GM12878 (cell line): Measurements from ENCODE around the gene TSPAN31. TPM values are rescaled to one million over a fixed set of nuclear protein-coding genes. Genes with fewer than 3 reads are reported as not detected.

ENCODE experiments used
- ATAC-seq: fragments of 200-7000 bp; cut with Tn5 transposase; 3 replicates; pipeline ENCODE4 v1.9.1; 2020; ENCODE audit warnings: mild to moderate bottlenecking, moderate library complexity
- BruUV-seq: library from RNA; stranded (reverse); fragments of 400-500 nt; replicated peaks from 2 replicates; lab custom pipeline; 2021; lab: Mats Ljungman, UMichigan
- CTCF ChIA-PET: fragments of 300-600 bp; sonication (Branson Sonifier 250); formaldehyde crosslinking; extraction: SDS; loops from one replicate; lab custom pipeline; 2021; ENCODE audit warnings: inconsistent platforms; lab: Yijun Ruan, JAX
- POLR2A ChIA-PET: fragments of 350-600 bp; formaldehyde crosslinking; extraction: SDS; loops from one replicate; lab custom pipeline; 2021; ENCODE audit warnings: inconsistent platforms; lab: Charles Lee
- RAD21 ChIA-PET: fragments of 300-600 bp; sonication (Branson Sonifier 250); formaldehyde crosslinking; loops from one replicate; lab custom pipeline; 2023; ENCODE audit warnings: antibody characterized with exemption; ENCODE audit not compliant: unreplicated experiment; lab: Charles Lee
- SMC1A ChIA-PET: fragments of 300-600 bp; sonication (Branson Sonifier 250); formaldehyde crosslinking; loops from one replicate; lab custom pipeline; 2023; ENCODE audit not compliant: unreplicated experiment, uncharacterized antibody; lab: Charles Lee
- DNase-seq: peaks from one replicate; pipeline ENCODE4 v3.0.0-alpha.2; 2011; ENCODE audit warnings: low read depth, low spot score
- FAIRE-seq: peaks from 3 replicates; lab custom pipeline; 2011; peaks lifted over from hg19 to GRCh38; lab: Jason Lieb, UNC
- H2AFZ ChIP-seq: 2 replicates; pipeline ENCODE4 v1.6.0; 2011; ENCODE audit warnings: low read depth, low read length, control low read depth; ENCODE audit not compliant: control insufficient read depth
- H3K27ac ChIP-seq: 2 replicates; pipeline ENCODE4 v1.5.1; 2011; ENCODE audit warnings: control low read depth; ENCODE audit not compliant: control insufficient read depth, insufficient read depth
- H3K27me3 ChIP-seq, 2 experiments: replicated peaks in 1 of 2; 2 replicates each; pipeline versions ENCODE4 v1.6.0 to v1.6.1; 2011; ENCODE audit warnings: low read length in 1 of 2; ENCODE audit not compliant: control insufficient read depth in 2 of 2, insufficient read depth in 2 of 2
- H3K36me3 ChIP-seq, 2 experiments: 2 replicates each; pipeline ENCODE4 v1.5.1; 2011; ENCODE audit warnings: low read length in 1 of 2; ENCODE audit not compliant: control insufficient read depth in 2 of 2, insufficient read depth in 2 of 2
- H3K4me1 ChIP-seq: 2 replicates; pipeline ENCODE4 v1.6.1; 2011; ENCODE audit warnings: mild to moderate bottlenecking, low read length, moderate library complexity, mixed read lengths; ENCODE audit not compliant: control insufficient read depth, insufficient read depth
- H3K4me2 ChIP-seq: 2 replicates; pipeline ENCODE4 v1.6.0; 2011; ENCODE audit warnings: control low read depth; ENCODE audit not compliant: control insufficient read depth, insufficient read depth
- H3K4me3 ChIP-seq: fragments of 200-600 bp; sonication (generic); 2 replicates; pipeline ENCODE4 v1.5.1; 2016
- H3K79me2 ChIP-seq: 2 replicates; pipeline ENCODE4 v1.6.0; 2011; ENCODE audit warnings: low read length; ENCODE audit not compliant: control insufficient read depth, insufficient read depth
- H3K9ac ChIP-seq: 2 replicates; pipeline ENCODE4 v1.8.0; 2011; ENCODE audit warnings: low read length, control low read depth, mixed read lengths; ENCODE audit not compliant: control insufficient read depth, insufficient read depth
- H3K9me3 ChIP-seq: replicated peaks from 3 replicates; pipeline ENCODE4 v1.5.1; 2011; ENCODE audit warnings: mild to moderate bottlenecking, low read length; ENCODE audit not compliant: control insufficient read depth, insufficient read depth
- H4K20me1 ChIP-seq: 2 replicates; pipeline ENCODE4 v1.6.0; 2011; ENCODE audit not compliant: control insufficient read depth, insufficient read depth
- DPF2 ChIP-seq: fragments of 450-650 bp; IDR thresholded peaks from 2 replicates; pipeline ENCODE4 v1.6.1; 2017; ENCODE audit warnings: mild to moderate bottlenecking
- EP300 ChIP-seq, 2 experiments: fragments of 150-350 bp in 1 of 2; IDR thresholded peaks; 2 replicates each; pipeline ENCODE4 v1.6.1; 2011 to 2012; ENCODE audit warnings: low read depth in 2 of 2, low read length in 2 of 2, borderline replicate concordance in 1 of 2, improper control_type of control experiment in 1 of 2, inconsistent platforms in 1 of 2; ENCODE audit not compliant: control insufficient read depth in 1 of 2
- GATAD2B ChIP-seq: fragments of 450-650 bp; conservative IDR thresholded peaks from 2 replicates; pipeline ENCODE4 v1.6.1; 2017; ENCODE audit warnings: low read depth, mild to moderate bottlenecking, moderate library complexity
- IKZF1 ChIP-seq: fragments of 450-650 bp; conservative IDR thresholded peaks from 2 replicates; pipeline ENCODE4 v1.6.1; 2017; ENCODE audit warnings: antibody characterized with exemption, mild to moderate bottlenecking
- MEF2B ChIP-seq: fragments of 450-650 bp; IDR thresholded peaks from 2 replicates; pipeline ENCODE4 v1.6.1; 2018; ENCODE audit warnings: mild to moderate bottlenecking, moderate library complexity; ENCODE audit not compliant: partially characterized antibody, poor library complexity, severe bottlenecking
- MYC ChIP-seq: IDR thresholded peaks from 2 replicates; pipeline ENCODE4 v1.6.1; 2011; ENCODE audit warnings: mild to moderate bottlenecking, low read length, moderate library complexity, inconsistent platforms; ENCODE audit not compliant: insufficient read depth, insufficient replicate concordance, insufficient read length, severe bottlenecking
- RAD21 ChIP-seq: IDR thresholded peaks from 2 replicates; pipeline ENCODE4 v1.6.1; 2011; ENCODE audit warnings: mild to moderate bottlenecking, low read depth, low read length, moderate library complexity; ENCODE audit not compliant: insufficient read depth
- SUZ12 ChIP-seq: fragments of 200-600 bp; sonication (generic); IDR thresholded peaks from one replicate; pipeline ENCODE4 v1.6.1; 2018; ENCODE audit warnings: antibody characterized with exemption, mild to moderate bottlenecking; ENCODE audit not compliant: unreplicated experiment
- TBL1XR1 ChIP-seq: IDR thresholded peaks from 2 replicates; pipeline ENCODE4 v1.6.1; 2012; ENCODE audit warnings: low read depth, low read length, improper control_type of control experiment
- ZNF622 ChIP-seq: fragments of 450-650 bp; IDR thresholded peaks from 2 replicates; pipeline ENCODE4 v1.6.1; 2017; ENCODE audit warnings: mild to moderate bottlenecking, inconsistent platforms
- WGBS: methylation state at CpG from one replicate; pipeline ENCODE4 v1.1.6; 2016; ENCODE audit warnings: low lambda C conversion rate; ENCODE audit not compliant: insufficient replicate concordance, insufficient coverage; ENCODE audit errors: missing lambda C conversion rate; 5-methylcytosine and 5-hydroxymethylcytosine counted together
- in situ Hi-C: fragments of 300-500 bp; cut with MboI; formaldehyde crosslinking; loops from 9 replicates; pipeline ENCODE4 v1.14.3; 2018; ENCODE audit warnings: mixed read lengths
- intact Hi-C: fragments of 100-400 bp; cut with micrococcal nuclease; formaldehyde crosslinking; loops from one replicate; pipeline ENCODE4 v1.14.2; 2022; ENCODE audit not compliant: unreplicated experiment
- polyA plus RNA-seq, 11 experiments: library from polyadenylated mRNA; depleted of rRNA in 4 of 11; unstranded in 6 of 11; stranded (reverse) in 5 of 11; fragments of >200 nt; fragmentation: Nextera tagmentation in 4 of 11; fragmentation: Illumina TruSeq in 1 of 11; extraction: Ambion mirVana in 4 of 11; extraction: Trizol in 1 of 11; gene quantifications; 1 replicate in 1 of 11; 2 replicates in 10 of 11; pipeline versions ENCODE4 v1.2.1 to v1.2.3, GENCODE V29; 2011 to 2016; ENCODE audit warnings: inconsistent platforms in 2 of 11, missing spikeins in 2 of 11, low read depth in 1 of 11
- total RNA-seq, 4 experiments: library from RNA; depleted of rRNA in 3 of 4; stranded (reverse); fragments of >200 nt in 3 of 4; fragmentation: Illumina TruSeq in 1 of 4; extraction: Trizol in 1 of 4; gene quantifications; 2 replicates each; pipeline versions ENCODE4 v1.2.1 to v1.2.3, GENCODE V29; 2013 to 2021
- TF ChIP-seq, protein P1 (sequence below): IDR thresholded peaks from 2 replicates; pipeline ENCODE4 v1.6.1; 2011; ENCODE audit warnings: borderline replicate concordance, low read depth, mild to moderate bottlenecking, moderate library complexity, low read length; ENCODE audit not compliant: insufficient read depth, poor library complexity, severe bottlenecking
- TF ChIP-seq, protein P2 (sequence below): fragments of 450-650 bp; IDR thresholded peaks from 2 replicates; pipeline ENCODE4 v1.6.1; 2017; ENCODE audit warnings: mild to moderate bottlenecking, low read depth, inconsistent platforms; ENCODE audit not compliant: poor library complexity, severe bottlenecking
- TF ChIP-seq, protein P3 (sequence below): IDR thresholded peaks from 2 replicates; pipeline ENCODE4 v1.6.1; 2012; ENCODE audit warnings: mild to moderate bottlenecking, low read depth, low read length

The TSPAN31 gene
- total and polyA plus RNA-seq, 10 of the 15 experiments (the other 5 are each of a cell fraction or from before 2014, with no cell fraction given) = 11.8 to 32.2 (median 24.7) TPM

DNA sequence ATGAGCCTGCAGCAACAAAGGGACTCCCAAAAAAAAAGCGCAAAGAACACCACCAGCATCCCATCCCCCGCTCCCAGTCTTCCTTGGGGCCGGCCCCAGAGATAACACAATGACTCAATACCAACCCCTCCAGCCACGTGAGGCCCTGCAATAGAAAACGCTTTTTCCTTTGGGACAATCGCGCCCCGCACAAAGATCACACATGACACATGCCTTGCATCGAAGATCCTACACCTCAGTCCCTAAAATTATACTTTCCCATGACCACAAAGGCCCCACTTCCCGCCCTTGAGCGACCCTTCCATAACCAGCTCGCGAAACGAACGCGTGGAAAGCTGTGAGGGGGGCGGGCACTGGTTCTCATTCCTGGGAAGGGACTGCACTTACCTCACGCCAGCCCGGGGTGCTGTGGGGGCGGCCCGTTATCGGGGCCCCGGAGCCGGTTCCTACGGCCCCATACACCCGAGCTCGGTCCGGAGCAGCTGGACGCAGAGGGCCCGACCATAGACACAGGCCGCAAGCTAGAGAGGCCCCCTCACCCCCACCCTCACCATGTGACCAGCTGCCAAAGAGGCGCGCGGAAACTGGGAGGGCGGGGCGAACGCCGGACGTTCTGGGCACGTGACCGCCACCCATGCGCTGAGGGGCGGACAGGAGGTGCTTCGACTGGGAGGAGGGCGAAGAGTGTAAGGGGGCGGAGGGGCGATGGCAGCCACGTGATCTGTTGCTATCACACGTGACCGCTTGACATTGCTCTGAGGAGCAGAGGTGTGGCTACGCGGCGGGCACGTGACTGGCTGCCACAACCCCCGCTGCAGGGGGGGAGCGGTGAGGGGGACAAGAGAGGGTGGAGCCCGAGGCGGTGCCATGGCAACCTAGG lies 7.2 kb downstream of the TSPAN31 start, which contains the start of gene CDK4:
CDK4 (minus strand) TSS at position 523 of the 880 bp plus-strand sequence. CDS start 593 bp downstream, outside the sequence.
- DNase-seq (peak; percentile 99), FAIRE-seq (peak; percentile 95), ATAC-seq (peak; percentile 85)
- Histone ChIP-seq H3K9ac (peak within 1 kb of the TSS; percentile 99), H3K9me3 (no peaks in the 10 kb centered on the region), H3K27me3 (no peaks in the 10 kb centered on the region), H3K36me3 (peaks cover 6 to 7% of the 10 kb centered on the region in 2 experiments), H4K20me1 (no peaks in the 10 kb centered on the region), H3K27ac (peak within 1 kb of the TSS; percentile 94), H3K4me1 (peaks cover 27% of the 10 kb centered on the region), H3K4me3 (peak within 1 kb of the TSS; percentile 79), H3K79me2 (peaks cover 30% of the 10 kb centered on the region), H3K4me2 (peak within 1 kb of the TSS; percentile 78), H2AFZ (peak within 1 kb of the TSS; percentile 83)
- WGBS = 0% methylated on average over 56 of the region's 58 CpGs
- CTCF ChIA-PET = interaction anchor here (0.7 to 1.2 kb wide), 4 partner anchors 8 to 143 kb away, joined by 3 read pairs; no protein-coding TSS in a partner anchor
- BruUV-seq = TSS peak; percentile 89
- in situ Hi-C loops = no loop called here
- SMC1A ChIA-PET = no interaction called here
- intact Hi-C loops = loop anchor here (10.0 kb wide), 1 partner anchor 277 kb away; the partner anchor contains the start of gene ARHGAP9
- RAD21 ChIA-PET = interaction anchor here (0.6 to 1.1 kb wide), 5 partner anchors 10 to 189 kb away, joined by 3 to 5 read pairs (median 3); no protein-coding TSS in a partner anchor
- POLR2A ChIA-PET = interaction anchor here (0.6 to 1.2 kb wide), 3 partner anchors 10 to 29 kb away, joined by 4 to 18 read pairs (median 4); no protein-coding TSS in a partner anchor
- TF ChIP-seq, protein P1, sequence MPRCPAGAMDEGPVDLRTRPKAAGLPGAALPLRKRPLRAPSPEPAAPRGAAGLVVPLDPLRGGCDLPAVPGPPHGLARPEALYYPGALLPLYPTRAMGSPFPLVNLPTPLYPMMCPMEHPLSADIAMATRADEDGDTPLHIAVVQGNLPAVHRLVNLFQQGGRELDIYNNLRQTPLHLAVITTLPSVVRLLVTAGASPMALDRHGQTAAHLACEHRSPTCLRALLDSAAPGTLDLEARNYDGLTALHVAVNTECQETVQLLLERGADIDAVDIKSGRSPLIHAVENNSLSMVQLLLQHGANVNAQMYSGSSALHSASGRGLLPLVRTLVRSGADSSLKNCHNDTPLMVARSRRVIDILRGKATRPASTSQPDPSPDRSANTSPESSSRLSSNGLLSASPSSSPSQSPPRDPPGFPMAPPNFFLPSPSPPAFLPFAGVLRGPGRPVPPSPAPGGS = no peak
- TF ChIP-seq, protein P2, sequence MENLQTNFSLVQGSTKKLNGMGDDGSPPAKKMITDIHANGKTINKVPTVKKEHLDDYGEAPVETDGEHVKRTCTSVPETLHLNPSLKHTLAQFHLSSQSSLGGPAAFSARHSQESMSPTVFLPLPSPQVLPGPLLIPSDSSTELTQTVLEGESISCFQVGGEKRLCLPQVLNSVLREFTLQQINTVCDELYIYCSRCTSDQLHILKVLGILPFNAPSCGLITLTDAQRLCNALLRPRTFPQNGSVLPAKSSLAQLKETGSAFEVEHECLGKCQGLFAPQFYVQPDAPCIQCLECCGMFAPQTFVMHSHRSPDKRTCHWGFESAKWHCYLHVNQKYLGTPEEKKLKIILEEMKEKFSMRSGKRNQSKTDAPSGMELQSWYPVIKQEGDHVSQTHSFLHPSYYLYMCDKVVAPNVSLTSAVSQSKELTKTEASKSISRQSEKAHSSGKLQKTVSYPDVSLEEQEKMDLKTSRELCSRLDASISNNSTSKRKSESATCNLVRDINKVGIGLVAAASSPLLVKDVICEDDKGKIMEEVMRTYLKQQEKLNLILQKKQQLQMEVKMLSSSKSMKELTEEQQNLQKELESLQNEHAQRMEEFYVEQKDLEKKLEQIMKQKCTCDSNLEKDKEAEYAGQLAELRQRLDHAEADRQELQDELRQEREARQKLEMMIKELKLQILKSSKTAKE = no peak
- 0 out of 2 replicates have a peak, but pooled peaks have one; percentile 50 for TF ChIP-seq DPF2
- peak; percentile 99 for TF ChIP-seq MEF2B
- no peak for TF ChIP-seq ZNF622
- TF ChIP-seq RAD21 = no peak
- TF ChIP-seq, protein P3, sequence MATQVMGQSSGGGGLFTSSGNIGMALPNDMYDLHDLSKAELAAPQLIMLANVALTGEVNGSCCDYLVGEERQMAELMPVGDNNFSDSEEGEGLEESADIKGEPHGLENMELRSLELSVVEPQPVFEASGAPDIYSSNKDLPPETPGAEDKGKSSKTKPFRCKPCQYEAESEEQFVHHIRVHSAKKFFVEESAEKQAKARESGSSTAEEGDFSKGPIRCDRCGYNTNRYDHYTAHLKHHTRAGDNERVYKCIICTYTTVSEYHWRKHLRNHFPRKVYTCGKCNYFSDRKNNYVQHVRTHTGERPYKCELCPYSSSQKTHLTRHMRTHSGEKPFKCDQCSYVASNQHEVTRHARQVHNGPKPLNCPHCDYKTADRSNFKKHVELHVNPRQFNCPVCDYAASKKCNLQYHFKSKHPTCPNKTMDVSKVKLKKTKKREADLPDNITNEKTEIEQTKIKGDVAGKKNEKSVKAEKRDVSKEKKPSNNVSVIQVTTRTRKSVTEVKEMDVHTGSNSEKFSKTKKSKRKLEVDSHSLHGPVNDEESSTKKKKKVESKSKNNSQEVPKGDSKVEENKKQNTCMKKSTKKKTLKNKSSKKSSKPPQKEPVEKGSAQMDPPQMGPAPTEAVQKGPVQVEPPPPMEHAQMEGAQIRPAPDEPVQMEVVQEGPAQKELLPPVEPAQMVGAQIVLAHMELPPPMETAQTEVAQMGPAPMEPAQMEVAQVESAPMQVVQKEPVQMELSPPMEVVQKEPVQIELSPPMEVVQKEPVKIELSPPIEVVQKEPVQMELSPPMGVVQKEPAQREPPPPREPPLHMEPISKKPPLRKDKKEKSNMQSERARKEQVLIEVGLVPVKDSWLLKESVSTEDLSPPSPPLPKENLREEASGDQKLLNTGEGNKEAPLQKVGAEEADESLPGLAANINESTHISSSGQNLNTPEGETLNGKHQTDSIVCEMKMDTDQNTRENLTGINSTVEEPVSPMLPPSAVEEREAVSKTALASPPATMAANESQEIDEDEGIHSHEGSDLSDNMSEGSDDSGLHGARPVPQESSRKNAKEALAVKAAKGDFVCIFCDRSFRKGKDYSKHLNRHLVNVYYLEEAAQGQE = no peak
- no peak for TF ChIP-seq GATAD2B
- peak in 1 of 2 experiments; percentile 77; a peak in 2 of 4 replicates for TF ChIP-seq EP300 (IDR thresholded peaks at IDR 0.05; ENCODE audit: borderline replicate concordance in 1 of 2, control insufficient read depth in 1 of 2, low read depth in 2 of 2, low read length in 2 of 2)
- peak; percentile 74 for TF ChIP-seq MYC
- TF ChIP-seq TBL1XR1 = peak; percentile 52; the same call in 1 of the 2 replicates
- TF ChIP-seq SUZ12 = no peak
- peak; percentile 82 for TF ChIP-seq IKZF1
